Left cardiac atrium (tissue), 2 donors: Measurements from ENCODE around the gene RALB. TPM values are rescaled to one million over a fixed set of nuclear protein-coding genes. Genes with fewer than 3 reads are reported as not detected.

Experiments
- total RNA-seq, 2 donors: library from RNA; stranded (reverse); fragmentation: NEBNext Ultra II Directional; extraction: Animal tissue kit (Norgen Biotek cat#: 25700); gene quantifications; one replicate each; pipeline ENCODE4 v1.2.1, GENCODE V29; 2021
- donor health status: DM: no; HTN: yes; CAD: no; lungs with severe emphysema.
- donor health status: DM: yes; HTN: yes; CAD: no.

Gene RALB
- total RNA-seq, 2 donors from 2014 or later: 52.5 to 54.7 TPM

Other genes with a start within 250 kb of the RALB start
- 10 to 100 TPM in 1 of 2 donors, 1 to 10 TPM in 1; 9.3 to 13.1 TPM for gene EPB41L5, start 239.8 kb upstream of the RALB start, total RNA-seq
- gene TMEM185B, start 29.5 kb upstream of the RALB start, total RNA-seq: 10 to 100 TPM; 22.2 to 24.7 TPM
- 1 to 10 TPM; 3.7 to 3.9 TPM for gene INHBB, start 93.3 kb downstream of the RALB start, total RNA-seq